ENCODE data around the gene ARRDC2. TPM values are rescaled to one million over a fixed set of nuclear protein-coding genes. Genes with fewer than 3 reads are reported as not detected.
A peak's percentile ranks its signal among the peaks of the same experiment; 100 is the strongest.

ARRDC2 gene
- total and polyA plus RNA-seq, 9 of the 15 experiments (the other 6 are each of a cell fraction or from before 2014, with no cell fraction given): 1.9 to 27.4 (median 15.2) TPM

DNA sequence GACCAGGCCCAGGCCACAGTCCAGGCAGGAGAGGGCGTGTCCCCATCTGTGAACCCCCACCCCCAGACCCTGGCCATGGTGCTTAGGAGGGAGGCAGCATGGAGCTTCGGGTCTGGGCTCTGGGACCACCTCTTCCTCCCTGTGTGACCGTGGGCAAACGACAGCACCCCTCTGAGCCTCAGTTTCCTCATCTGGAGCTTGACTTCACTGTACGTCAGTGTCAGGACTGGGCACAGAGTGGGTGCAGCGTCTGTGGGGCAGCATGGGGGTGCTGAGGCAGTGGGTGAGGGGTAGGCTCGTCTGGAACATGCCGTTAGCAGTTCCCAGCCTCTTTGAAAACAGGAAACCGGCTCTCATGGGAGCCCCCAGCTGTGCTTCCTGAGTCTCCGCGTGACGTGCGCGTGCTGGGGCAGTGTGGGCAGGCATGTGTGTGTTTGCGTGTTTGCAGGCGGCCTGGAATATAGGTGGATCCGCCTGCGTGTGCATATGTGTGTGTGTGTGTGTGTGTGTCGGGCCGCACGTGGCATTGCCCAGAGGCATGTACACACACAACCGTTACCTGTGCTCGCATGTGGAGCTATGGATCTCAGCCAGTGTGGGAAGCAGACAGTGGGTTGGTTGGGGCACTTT is 15.8 kb downstream of the ARRDC2 start (continued):
- peak; percentile 47; the same call in 1 of the 2 replicates for TF ChIP-seq POLR2G (IDR thresholded peaks at IDR 0.05; ENCODE audit: low read depth, low read length)
- TF ChIP-seq, protein P1, sequence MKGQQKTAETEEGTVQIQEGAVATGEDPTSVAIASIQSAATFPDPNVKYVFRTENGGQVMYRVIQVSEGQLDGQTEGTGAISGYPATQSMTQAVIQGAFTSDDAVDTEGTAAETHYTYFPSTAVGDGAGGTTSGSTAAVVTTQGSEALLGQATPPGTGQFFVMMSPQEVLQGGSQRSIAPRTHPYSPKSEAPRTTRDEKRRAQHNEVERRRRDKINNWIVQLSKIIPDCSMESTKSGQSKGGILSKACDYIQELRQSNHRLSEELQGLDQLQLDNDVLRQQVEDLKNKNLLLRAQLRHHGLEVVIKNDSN (CRISPR knock-in tag; IDR thresholded peaks at IDR 0.05): 0 out of 2 replicates have a peak, but pooled peaks have one; percentile 14
- TF ChIP-seq, protein P2, sequence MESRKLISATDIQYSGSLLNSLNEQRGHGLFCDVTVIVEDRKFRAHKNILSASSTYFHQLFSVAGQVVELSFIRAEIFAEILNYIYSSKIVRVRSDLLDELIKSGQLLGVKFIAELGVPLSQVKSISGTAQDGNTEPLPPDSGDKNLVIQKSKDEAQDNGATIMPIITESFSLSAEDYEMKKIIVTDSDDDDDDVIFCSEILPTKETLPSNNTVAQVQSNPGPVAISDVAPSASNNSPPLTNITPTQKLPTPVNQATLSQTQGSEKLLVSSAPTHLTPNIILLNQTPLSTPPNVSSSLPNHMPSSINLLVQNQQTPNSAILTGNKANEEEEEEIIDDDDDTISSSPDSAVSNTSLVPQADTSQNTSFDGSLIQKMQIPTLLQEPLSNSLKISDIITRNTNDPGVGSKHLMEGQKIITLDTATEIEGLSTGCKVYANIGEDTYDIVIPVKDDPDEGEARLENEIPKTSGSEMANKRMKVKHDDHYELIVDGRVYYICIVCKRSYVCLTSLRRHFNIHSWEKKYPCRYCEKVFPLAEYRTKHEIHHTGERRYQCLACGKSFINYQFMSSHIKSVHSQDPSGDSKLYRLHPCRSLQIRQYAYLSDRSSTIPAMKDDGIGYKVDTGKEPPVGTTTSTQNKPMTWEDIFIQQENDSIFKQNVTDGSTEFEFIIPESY (CRISPR knock-in tag; IDR thresholded peaks at IDR 0.05): peak; percentile 93
- TF ChIP-seq RBFOX2 (IDR thresholded peaks at IDR 0.05; ENCODE audit: low read depth, low read length): peak; percentile 55
- no peak for TF ChIP-seq TOE1 (IDR thresholded peaks at IDR 0.05; ENCODE audit: borderline replicate concordance)
- 0 out of 2 replicates have a peak, but pooled peaks have one; percentile 19 for TF ChIP-seq TOE1 (CRISPR knock-in tag; IDR thresholded peaks at IDR 0.05; ENCODE audit: borderline replicate concordance, low read depth)
- TF ChIP-seq EGR1 (conservative IDR thresholded peaks at IDR 0.05): no peak
- TF ChIP-seq, protein P3, sequence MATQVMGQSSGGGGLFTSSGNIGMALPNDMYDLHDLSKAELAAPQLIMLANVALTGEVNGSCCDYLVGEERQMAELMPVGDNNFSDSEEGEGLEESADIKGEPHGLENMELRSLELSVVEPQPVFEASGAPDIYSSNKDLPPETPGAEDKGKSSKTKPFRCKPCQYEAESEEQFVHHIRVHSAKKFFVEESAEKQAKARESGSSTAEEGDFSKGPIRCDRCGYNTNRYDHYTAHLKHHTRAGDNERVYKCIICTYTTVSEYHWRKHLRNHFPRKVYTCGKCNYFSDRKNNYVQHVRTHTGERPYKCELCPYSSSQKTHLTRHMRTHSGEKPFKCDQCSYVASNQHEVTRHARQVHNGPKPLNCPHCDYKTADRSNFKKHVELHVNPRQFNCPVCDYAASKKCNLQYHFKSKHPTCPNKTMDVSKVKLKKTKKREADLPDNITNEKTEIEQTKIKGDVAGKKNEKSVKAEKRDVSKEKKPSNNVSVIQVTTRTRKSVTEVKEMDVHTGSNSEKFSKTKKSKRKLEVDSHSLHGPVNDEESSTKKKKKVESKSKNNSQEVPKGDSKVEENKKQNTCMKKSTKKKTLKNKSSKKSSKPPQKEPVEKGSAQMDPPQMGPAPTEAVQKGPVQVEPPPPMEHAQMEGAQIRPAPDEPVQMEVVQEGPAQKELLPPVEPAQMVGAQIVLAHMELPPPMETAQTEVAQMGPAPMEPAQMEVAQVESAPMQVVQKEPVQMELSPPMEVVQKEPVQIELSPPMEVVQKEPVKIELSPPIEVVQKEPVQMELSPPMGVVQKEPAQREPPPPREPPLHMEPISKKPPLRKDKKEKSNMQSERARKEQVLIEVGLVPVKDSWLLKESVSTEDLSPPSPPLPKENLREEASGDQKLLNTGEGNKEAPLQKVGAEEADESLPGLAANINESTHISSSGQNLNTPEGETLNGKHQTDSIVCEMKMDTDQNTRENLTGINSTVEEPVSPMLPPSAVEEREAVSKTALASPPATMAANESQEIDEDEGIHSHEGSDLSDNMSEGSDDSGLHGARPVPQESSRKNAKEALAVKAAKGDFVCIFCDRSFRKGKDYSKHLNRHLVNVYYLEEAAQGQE (IDR thresholded peaks at IDR 0.05; ENCODE audit: borderline replicate concordance): peak; percentile 61
- TF ChIP-seq, protein P3 (CRISPR knock-in tag; IDR thresholded peaks at IDR 0.05; ENCODE audit: low read depth): no peak; the same call in 1 of the 2 replicates
- TF ChIP-seq ZBTB7A (IDR thresholded peaks at IDR 0.05; ENCODE audit: borderline replicate concordance, control insufficient read depth, low read depth, low read length): no peak; the same call in 1 of the 2 replicates
- peak in 1 of 2 experiments; percentile 28; a peak in 1 of 4 replicates for TF ChIP-seq MAZ (CRISPR knock-in tag; conservative IDR thresholded peaks at IDR 0.05 in 1 of 2, IDR thresholded peaks at IDR 0.05 in 1 of 2)
- TF ChIP-seq RBM39 (optimal IDR thresholded peaks at IDR 0.05; ENCODE audit: low read depth, low read length): no peak
